ENCODE results near the gene IQCH.

- no peak for TF ChIP-seq EZH2 (IDR thresholded peaks at IDR 0.05; ENCODE audit: insufficient read depth, poor library complexity, severe bottlenecking)
- TF ChIP-seq EZH2phosphoT487 (IDR thresholded peaks at IDR 0.05; ENCODE audit: insufficient read depth, low read depth): no peak
Observed at GRCh38 chr15:67240235-67241131, 14.1 kb upstream of the IQCH start.
